G401 (cell line): ENCODE results near the gene NNAT. TPM values are rescaled to one million over a fixed set of nuclear protein-coding genes. Genes with fewer than 3 reads are reported as not detected.

ENCODE experiments used
- total RNA-seq: library from RNA; depleted of rRNA; stranded (reverse); fragments of >200 nt; shearing (Covaris generic); gene quantifications from 2 replicates; pipeline ENCODE4 v1.2.3, GENCODE V29; 2014; rRNA removed

The NNAT gene
- total RNA-seq, 1 experiment from 2014 or later = not detected

Other genes starting within 250 kb of the NNAT start
- 70.1 and 73.5 TPM in 2 replicates for gene MANBAL, start 231.6 kb upstream of the NNAT start, total RNA-seq
- 15.9 and 16.8 TPM in 2 replicates for gene SRC, start 175.1 kb upstream of the NNAT start, total RNA-seq
- 19.3 and 24.9 TPM in 2 replicates for gene BLCAP, start 6.6 kb downstream of the NNAT start, total RNA-seq
- gene CTNNBL1, start 172.8 kb downstream of the NNAT start, total RNA-seq = 81.2 and 119 TPM in 2 replicates